ENCODE measurements around the gene TARS1. TPM values are rescaled to one million over a fixed set of nuclear protein-coding genes. Genes with fewer than 3 reads are reported as not detected.

TARS1 gene
- total RNA-seq, result 150 TPM in 2 replicates

GRCh38 chr5:33440482-33441240 is at the start of gene TARS1:
Gene TARS1 (plus strand): TSS chr5:33440965. CDS start chr5:33441087, 122 bp downstream.
- intact Hi-C loops (cut with micrococcal nuclease), result loop anchor here (1.0 to 5.0 kb wide), 19 partner anchors 28 to 1908 kb away; partner anchors contain the start of genes AMACR, BRIX1, C5orf22 and DNAJC21

- intact Hi-C loops (cut with micrococcal nuclease), result no loop called here
These were observed 42.3 kb upstream of the TARS1 start for GRCh38 chr5:33398501-33398900.

- intact Hi-C loops (cut with micrococcal nuclease), result no loop called here
These were observed 40.1 kb upstream of the TARS1 start for GRCh38 chr5:33400675-33401074.

DNA sequence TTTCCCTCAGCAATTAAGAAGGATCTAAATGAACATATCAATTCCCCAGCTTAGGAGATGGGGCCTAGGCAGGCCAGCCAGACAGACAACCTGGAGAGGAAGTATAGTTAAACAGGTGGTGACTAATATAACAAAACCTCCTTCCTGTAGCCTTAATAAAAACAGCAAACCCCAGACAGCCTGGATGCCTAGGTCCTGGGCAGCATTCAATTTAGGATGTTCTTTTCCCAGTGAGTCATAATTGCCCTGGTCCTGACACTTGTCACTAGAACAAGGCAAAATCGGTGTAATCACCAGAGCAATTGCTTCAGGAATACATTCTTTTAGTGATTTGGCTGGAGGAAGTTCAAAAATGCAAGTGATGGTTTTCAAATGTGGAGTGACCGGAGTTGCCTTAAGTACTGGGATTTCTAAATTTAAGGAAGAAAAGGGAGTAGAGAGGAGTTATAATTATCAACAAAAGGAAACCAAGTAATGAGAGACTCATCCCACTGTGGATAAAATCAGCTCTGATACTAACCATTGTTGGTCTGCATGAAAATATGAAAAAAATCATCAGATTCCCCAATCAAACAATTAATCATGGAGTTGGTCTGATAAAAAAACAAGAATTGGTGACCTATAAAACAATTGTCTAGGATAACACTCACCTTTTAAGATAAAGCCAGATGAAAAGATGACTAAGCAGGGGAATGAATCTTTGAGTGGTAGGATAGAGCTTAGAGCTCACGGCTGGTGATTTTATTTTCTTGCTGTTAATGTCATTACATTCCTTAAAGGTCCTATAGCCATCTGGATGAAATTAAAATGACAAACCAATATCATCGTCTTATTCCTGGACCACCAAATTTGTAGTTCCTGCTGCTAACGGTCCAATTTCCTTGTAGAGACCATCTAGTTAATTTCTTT is 39.0 kb upstream of the TARS1 start:
- intact Hi-C loops (cut with micrococcal nuclease), result no loop called here

- intact Hi-C loops (cut with micrococcal nuclease), result no loop called here
These were observed 37.6 kb upstream of the TARS1 start for GRCh38 chr5:33403187-33403586.

GRCh38 chr5:33408816-33409215 is 31.9 kb upstream of the TARS1 start:
- intact Hi-C loops (cut with micrococcal nuclease), result no loop called here

DNA sequence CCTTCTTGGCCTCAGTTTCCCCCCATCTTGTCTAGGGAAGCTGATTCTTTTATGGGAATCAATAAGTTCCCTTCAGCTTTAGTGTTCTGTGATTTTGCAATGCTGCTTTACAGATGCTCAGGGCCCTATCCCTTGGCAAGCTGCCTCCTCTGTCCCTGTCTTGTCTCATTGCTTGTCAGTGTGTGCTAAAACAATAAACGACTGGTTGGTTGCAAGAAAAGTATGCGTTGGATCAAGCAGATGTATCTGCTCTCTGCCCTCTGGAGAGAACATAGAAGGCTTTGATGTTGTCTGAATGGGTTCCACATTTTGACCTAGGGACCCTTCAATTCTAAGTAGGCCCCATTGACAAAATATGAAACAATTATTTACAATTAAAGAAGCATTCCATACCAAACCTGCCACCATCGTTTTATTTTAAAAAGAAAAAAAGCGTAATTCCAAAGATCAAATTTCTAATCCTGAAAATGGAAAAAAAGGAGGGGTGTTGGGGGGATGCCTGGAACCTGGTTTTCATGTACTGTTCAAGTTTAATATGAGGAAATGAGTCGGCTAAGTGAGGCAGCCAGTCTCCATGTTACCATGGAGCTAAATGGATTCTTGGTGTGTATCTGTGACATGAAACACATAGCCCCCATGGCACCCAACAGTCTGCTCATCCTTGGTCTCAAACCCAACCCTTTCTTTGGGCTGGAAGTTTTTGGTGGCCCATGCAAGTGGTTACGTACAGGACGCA is 31.2 kb upstream of the TARS1 start:
- intact Hi-C loops (cut with micrococcal nuclease), result no loop called here

DNA sequence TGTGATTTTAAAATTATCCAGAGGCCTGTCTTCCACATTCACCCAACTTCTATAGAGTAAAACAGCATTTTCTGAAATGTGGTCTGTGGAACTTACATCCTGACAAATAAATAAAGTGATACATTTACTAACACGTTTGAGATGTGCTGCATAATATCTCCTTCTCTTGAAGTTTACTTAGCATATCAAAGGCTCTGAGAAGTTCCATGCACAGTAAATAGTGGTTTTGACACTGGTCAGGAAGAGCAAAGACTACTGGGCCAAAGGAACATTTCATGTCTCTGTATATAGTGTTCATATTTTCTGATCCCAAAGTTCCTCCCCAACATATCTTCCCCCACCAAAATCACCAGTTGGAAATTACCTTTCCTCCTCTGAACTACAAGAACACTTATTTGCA is 30.5 kb upstream of the TARS1 start:
- intact Hi-C loops (cut with micrococcal nuclease), result no loop called here

DNA sequence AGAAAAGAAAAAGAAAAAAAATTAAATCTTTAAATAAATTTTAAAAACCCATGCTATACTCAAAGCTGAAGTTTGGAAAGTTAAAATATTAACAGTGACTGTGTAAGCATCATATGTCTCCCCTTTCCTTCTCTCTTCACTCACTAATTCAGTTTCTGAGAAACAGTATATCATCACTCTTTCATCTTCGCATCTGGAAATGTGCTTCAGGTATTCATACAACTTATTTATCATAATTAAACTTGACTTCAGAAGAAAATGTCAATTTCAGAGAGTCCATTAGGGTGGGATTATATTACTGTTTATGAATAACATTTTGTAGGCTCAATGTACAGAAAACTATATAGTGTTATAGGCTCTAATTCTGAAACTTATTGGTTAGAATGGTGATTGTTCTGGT is 29.3 kb upstream of the TARS1 start:
- intact Hi-C loops (cut with micrococcal nuclease), result no loop called here

DNA sequence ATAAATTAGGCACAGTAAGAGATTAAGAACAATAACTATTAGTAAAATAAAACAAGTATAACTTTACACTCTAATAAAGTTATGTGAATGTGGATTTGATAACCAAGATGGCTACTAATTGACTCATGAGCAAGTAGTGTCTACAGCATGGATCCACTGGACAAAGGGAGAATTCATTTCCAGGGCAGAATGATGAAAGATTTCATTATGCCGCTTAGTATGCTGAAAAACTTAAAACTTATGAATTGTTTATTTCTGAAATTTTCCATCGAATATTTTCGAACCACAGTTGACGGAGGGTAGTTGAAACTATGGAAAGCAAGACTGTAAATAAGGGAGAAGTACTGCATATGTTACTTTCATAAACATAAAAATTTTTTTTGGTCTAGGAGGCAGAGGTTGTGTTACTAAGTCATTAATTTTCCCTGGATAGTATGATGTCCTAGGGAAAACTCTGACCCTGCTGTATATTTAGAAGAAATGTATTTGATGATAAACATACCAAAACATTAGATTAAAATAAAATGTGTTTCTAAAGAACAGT is 24.9 kb upstream of the TARS1 start:
- intact Hi-C loops (cut with micrococcal nuclease), result no loop called here

GRCh38 chr5:33417632-33418031 is 23.1 kb upstream of the TARS1 start:
- intact Hi-C loops (cut with micrococcal nuclease), result no loop called here

- intact Hi-C loops (cut with micrococcal nuclease), result no loop called here
These were observed 19.8 kb upstream of the TARS1 start for GRCh38 chr5:33420946-33421345.

- intact Hi-C loops (cut with micrococcal nuclease), result no loop called here
These were observed 18.6 kb upstream of the TARS1 start for GRCh38 chr5:33422191-33422590.

DNA sequence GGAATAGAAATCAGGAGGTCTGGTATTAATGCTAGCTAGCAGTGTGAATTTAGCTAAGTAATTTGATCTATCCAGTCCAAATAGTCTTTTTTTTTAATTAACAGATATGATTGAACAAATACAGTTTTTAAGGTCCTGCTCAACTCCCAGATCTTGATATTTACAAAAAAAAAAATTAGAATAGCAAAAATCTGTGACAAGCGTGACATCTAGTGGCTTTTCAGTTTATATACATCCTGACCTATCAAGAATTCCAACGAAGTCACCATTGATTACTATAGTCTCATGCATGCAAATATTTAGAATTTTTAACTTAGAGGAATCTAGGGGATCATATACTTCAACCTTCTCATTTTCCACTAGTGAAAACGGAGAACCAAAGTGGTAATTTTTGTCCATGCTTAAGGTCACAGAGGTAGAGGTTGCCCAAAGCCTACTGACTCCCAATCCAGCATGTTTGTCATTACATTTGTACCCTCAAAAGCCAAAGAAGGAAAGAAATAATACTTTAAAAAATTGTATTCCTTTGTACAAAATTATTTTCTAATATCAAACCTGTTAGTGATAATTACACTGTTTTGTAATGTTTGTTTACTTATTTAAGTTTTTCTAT is 17.6 kb upstream of the TARS1 start:
- intact Hi-C loops (cut with micrococcal nuclease), result loop anchor here (1.0 kb wide), 1 partner anchor 716 kb away; no protein-coding TSS in a partner anchor

DNA sequence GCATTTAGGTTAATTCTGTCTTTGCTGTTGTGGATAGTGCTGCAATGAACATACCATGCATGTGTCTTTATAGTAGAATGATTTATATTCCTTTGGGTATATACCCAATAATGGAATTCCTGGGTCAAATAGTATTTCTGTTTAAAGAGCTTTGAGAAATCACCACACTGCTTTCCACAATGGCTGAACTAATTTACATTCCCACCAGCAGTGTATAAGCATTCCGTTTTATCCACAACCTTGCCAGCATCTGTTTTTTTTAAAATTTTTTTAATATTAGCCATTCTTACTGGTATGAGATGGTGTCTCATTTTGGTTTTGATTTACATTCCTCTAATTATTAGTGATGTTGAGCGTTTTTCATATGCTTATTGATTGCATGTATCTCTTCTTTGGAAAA is 15.5 kb upstream of the TARS1 start:
- intact Hi-C loops (cut with micrococcal nuclease), result no loop called here

- intact Hi-C loops (cut with micrococcal nuclease), result no loop called here
These were observed 9.8 kb upstream of the TARS1 start for GRCh38 chr5:33430983-33431382.

GRCh38 chr5:33432656-33433055 is 8.1 kb upstream of the TARS1 start:
- intact Hi-C loops (cut with micrococcal nuclease), result no loop called here

- intact Hi-C loops (cut with micrococcal nuclease), result no loop called here
These were observed 7.2 kb upstream of the TARS1 start for GRCh38 chr5:33433303-33434240.

GRCh38 chr5:33435893-33436490 is 4.8 kb upstream of the TARS1 start:
- intact Hi-C loops (cut with micrococcal nuclease), result loop anchor here (1.0 to 2.0 kb wide), 4 partner anchors 152 to 1029 kb away; no protein-coding TSS in a partner anchor

All from T-helper 1 cell treated with Interleukin-12 subunit alpha and Interleukin-12 subunit beta and Interleukin-4 antibody, amounts not matched to agents 30 ng/mL and 1 ng/mL, for 36 hours (primary cell).